ENCODE results near the gene SDSL.

Gene SDSL

DNA sequence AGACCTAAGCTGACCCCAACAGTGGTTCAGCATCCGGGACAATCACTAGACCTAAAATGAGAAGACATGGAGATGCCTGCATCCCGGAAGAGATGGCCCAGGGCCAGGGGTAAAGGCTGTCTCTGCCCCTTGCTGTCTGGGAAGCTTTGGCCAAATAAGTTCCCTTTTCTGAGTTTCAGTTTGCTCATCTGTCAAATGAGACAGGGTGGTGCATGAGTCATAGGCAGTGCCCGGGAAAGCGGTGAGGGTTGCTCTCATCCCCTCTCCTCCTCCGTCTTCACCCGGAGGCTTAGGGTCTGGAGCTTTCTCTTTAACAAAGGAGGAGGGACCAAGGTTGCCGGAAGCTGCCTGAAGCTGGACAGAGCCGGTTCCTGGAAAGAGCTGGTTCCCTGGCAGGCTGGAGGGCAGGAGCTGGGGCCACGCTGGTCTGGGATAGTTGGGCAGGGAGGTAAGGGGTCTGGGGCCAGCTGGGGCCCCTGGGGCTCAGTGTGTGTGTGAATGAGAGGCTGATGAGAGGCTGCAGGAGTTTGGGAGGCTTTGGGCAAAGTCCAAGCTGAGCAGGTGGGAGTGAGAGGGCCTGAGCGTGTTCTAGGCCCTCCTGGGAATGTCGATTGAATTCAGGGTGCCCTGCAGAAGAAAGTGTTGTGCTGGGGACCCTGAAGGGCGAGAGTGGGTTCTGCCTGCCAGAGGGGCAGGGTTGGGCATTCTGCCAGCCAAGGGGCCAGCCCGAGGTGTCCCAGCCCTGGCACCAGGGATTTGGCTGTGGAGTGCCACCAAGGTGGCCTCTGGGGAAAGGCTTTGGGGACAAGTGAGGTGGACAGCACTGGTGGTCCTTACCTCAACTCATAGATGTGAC is at the start of gene SDSL:
SDSL (plus strand) TSS at position 351 of the 856 bp plus-strand sequence. CDS start 5,603 bp downstream, outside the sequence.
- DNase-seq, result no peak

DNA sequence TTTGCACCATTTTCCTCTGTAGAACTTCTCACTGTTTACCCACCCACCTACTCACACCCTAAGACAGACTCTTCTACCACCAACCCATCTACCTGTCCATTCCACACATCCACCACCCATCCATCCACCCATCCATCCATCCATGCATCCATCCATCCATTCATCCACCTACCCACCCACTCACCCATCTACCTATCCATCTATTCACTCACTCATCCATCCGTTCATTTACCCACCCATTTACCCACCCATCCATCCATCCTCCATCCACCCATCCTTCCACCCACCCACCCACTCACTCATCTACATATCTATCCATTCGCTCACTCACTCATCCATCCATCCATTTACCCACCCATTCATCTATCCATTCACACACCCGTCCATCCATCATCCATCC is 48.7 kb upstream of the SDSL start:
- no peak for DNase-seq

GRCh38 chr12:113373969-113374368 is 48.2 kb upstream of the SDSL start:
- no peak for DNase-seq

DNA sequence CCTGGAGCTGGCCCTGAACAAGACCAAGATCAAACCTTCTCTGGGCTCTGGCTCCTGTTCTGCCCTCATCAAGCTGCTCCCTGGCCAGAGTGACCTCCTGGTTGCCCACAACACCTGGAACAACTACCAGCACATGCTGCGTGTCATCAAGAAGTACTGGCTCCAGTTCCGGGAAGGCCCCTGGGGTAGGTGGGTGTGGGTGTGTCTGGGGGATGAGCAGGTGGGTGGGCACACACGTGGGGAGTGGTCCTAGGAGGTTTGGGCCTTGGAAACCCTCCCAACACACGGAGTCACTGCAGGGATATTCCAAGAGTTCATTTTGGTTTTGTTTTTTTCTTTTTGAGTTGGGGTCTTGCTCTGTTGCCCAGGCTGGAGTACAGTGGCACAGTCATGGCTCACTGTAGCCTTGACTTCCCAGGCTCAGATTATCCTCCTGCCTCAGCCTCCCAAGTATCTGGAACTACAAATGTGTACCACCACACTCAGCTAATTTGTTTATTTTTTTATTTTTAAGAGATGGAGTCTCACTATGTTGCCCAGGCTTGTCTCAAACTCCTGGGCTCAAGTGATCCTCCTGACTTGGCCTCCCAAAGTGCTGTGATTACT is 47.3 kb upstream of the SDSL start:
- DNase-seq, result no peak

GRCh38 chr12:113378291-113378690 is 43.9 kb upstream of the SDSL start:
- DNase-seq, result no peak

GRCh38 chr12:113381220-113381619 is 41.0 kb upstream of the SDSL start:
- peak; percentile 46 for DNase-seq

DNA sequence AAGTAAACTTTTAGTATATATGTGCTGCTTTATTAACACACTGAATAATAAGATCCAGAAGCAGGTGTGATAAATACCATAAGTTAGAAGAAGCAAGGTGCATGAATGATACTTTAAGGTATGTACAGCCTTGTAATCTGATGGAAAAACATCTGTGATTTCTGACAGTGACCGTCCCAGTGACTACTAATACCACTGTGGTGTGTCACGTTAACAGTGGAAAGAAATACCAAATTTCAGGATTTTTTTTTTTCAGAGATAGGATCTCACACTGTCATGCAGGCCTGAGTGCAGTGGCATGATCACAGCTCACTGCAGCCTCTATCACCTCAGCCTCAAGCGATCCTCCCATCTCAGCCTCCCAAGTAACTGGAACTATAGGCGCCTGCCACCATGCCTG is 40.0 kb upstream of the SDSL start:
- DNase-seq, result no peak

DNA sequence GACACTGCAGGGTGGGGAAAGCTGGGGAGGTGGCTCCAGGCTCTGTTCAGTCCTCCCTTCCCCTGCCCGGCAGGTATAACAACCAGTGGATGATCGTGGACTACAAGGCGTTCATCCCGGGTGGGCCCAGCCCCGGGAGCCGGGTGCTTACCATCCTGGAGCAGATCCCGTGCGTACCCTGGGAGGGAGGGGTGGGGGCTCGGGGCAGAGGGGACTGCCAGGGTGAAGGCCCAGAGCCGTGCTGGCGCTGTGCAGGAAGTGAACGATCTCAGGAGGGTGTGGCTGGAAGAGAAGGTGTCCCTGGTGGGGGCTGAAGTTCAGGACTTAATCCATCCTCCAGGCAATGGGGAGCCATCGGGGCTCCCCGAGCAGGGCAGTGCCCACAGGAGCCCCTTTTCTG is 37.4 kb upstream of the SDSL start:
- no peak for DNase-seq

- DNase-seq, result no peak
These were observed 36.8 kb upstream of the SDSL start for GRCh38 chr12:113385282-113385882.

GRCh38 chr12:113386866-113387566 is 35.2 kb upstream of the SDSL start:
- no peak for DNase-seq

- DNase-seq, result no peak
These were observed 34.5 kb upstream of the SDSL start for GRCh38 chr12:113387631-113388030.

DNA sequence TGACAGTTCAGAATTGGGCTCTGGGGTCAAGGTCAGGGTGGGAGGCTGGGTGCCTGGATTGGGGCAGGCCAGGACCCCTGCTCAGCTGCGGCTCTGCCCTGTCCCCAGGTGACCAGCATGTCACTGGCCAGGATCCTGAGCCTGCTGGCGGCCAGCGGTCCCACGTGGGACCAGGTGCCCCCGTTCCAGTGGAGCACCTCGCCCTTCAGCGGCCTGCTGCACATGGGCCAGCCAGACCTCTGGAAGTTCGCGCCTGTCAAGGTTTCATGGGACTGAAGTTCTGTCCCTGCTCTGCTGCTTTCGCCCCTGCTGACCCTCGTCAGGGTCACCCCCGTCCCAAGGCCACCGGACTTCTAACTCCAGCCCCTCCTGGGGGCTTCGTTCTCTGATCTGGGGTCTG is 33.8 kb upstream of the SDSL start:
- DNase-seq, result no peak

DNA sequence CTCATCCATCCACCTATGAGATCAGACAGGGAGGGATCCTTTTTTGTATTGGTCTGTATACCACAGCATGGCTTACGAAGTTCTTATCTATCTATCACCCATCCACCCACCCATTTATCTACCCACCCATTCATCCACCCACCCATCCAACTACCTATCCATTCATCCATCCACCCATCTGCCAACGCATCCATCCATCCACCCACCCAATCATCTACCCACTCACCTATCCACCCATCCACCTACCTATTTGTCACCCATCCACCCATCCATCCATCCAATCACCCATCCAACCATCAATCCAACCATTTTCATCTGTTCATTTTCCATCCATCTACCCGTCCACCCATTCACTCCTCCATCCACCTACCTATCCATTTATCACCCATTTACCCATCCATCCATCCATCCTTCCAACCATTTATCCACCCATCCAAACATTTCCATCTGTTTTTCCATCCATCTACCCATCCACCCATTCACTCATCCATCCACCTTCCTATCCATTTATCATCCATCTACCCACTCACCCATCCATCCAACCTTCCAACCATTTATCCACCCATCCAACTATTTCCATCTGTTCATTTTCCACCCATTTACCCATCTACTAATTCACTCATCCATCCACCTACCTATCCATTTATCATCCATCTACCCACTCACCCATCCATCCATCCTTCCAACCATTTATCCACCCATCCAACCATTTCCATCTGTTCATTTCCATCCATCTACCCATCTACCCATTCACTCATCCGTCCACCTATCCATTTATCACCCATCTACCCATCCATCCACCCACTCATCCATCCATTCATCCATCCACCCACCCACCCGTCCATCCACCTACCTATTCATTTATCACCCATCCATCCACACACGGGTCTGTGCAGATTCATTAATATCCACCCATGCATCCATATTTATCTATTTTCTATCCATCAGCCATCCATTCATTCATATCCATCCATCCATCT is 31.8 kb upstream of the SDSL start:
- no peak for DNase-seq

- no peak for DNase-seq
These were observed 31.0 kb upstream of the SDSL start for GRCh38 chr12:113391145-113391544.

DNA sequence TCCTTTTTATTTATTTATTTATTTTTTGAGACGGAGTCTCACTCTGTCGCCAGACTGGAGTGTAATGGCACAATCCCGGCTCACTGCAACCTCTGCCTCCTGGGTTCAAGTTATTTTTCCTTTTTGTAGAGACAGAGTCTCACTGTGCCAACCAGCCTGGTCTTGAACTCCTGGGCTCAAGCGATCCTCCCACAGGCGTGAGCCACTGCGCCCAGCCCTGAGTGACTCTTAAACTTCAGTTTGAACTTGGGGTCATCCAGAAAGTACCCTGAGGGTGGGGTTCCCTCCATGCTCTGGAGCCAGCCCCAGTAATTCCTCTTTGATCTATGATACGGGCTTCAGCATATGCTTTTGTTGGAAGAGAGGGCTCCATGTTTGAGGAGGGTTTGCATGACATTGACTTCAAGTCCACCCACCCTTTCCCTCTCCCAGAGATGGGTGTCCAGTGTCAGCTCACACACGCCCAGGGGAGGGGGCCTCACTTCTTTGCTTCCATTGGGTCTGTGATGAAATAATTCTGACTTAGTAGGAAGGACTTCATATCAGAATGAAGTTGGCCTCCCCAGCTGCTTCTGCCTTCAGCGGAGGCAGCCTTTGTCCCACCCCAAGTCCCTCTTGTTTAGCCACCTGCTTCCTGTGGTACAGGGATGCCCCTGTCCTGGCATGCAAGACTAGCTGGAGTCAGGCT is 30.4 kb upstream of the SDSL start:
- no peak for DNase-seq

DNA sequence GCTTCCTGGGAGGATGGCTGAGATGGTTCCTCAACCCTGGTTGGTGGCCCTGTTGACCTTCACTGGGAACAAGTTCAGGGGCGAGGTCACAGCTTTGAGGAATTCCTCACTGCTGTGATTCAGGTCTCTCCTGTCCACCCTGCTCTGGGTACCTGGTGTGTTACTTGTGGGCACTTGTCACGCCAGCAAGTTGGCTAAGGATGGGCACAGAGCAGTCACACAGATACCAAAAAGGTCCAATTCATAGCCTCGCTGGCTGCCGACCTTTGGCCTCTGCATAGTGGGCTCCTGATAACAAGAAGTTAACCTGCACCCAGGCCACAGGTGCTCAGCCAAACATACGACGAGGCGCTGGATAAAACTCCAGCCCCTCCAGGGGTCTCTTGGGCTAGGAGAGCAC is 29.7 kb upstream of the SDSL start:
- no peak for DNase-seq

DNA sequence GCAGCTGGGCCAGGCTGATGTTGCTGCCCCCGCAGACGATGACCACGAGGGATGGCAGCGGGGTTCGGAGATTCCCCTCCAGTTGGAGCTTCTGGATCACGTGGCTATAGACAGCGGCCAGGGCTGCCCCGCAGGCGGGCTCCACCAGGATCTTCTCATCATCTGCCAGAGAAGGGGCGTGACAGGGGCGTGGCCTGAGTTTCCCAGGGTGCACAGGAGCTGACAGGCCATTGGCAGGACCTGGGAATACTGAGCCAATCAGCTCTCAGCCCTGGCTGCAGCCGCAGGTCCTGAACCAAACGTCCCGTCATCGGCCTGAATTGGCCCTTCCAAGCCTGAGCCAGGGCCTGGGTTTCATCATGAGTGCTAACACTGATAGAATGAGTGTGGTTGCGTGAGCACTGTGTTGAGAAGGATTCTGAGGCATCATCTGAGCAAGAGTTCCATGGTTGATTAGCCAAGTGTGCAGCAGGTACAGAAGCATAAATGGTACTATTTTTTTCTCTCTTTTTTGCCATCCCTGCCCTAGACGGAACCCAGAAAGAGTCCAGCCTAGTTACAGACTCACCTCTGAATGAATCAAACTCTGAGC is 29.1 kb upstream of the SDSL start:
- DNase-seq, result no peak

DNA sequence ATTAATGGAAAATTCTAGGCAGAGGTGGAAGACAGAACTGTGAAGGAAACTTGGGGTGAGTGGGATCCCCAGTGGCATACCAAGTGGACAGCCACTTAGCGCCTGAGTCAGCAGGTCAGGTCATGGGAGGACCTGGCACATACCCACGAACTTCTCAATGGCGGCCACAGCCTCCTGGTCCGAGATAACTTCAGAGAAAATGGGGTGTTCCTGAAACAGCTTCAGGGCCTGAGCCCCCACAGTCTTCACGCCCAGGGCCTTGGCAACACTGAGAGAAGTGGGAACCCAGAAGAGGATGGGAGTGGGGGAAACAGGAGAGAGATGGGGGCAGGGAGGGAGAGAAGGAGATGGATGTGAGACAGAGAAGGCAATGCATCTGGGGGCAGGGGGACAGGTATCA is 28.4 kb upstream of the SDSL start:
- DNase-seq, result no peak

- DNase-seq, result no peak
These were observed 27.1 kb upstream of the SDSL start for GRCh38 chr12:113395119-113395518.

- no peak for DNase-seq
These were observed 26.0 kb upstream of the SDSL start for GRCh38 chr12:113396200-113396599.

GRCh38 chr12:113396828-113397496 is 25.2 kb upstream of the SDSL start:
- no peak for DNase-seq

Measured in NCI-H748 treated with DMSO at 0.1 percent for 48 hours (cell line).